GM20000 (cell line): ENCODE results near the gene SMC1A.

Experiments
- DNase-seq: peaks from one replicate; pipeline ENCODE4 v3.0.0; 2012; ENCODE audit warnings: low spot score
- TF ChIP-seq, protein P1 (sequence below): IDR thresholded peaks from 2 replicates; pipeline ENCODE4 v1.5.1; 2012; ENCODE audit warnings: mild to moderate bottlenecking, control low read depth; ENCODE audit errors: extremely low read depth, missing control alignments

Gene SMC1A

DNA sequence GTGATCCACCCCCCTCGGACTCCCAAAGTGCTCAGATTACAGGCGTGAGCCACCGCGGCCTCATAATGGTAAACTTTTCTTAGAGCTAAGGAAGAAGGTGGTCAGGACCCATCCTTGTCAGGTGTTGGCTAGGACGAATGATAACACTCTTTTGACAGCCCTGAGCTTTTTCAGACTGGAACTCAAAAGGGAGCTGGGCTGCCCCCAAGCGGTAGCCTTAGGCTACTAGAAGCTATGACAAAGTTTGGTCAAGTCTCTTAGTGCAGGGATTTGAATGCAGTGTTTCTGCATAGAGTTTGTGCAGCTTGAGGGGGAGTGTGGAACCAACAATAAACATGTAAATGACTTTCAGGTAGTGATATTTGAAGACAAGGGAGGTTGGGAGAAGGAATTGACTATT is 23.5 kb upstream of the SMC1A start:
- DNase-seq = no peak
- TF ChIP-seq, protein P1, sequence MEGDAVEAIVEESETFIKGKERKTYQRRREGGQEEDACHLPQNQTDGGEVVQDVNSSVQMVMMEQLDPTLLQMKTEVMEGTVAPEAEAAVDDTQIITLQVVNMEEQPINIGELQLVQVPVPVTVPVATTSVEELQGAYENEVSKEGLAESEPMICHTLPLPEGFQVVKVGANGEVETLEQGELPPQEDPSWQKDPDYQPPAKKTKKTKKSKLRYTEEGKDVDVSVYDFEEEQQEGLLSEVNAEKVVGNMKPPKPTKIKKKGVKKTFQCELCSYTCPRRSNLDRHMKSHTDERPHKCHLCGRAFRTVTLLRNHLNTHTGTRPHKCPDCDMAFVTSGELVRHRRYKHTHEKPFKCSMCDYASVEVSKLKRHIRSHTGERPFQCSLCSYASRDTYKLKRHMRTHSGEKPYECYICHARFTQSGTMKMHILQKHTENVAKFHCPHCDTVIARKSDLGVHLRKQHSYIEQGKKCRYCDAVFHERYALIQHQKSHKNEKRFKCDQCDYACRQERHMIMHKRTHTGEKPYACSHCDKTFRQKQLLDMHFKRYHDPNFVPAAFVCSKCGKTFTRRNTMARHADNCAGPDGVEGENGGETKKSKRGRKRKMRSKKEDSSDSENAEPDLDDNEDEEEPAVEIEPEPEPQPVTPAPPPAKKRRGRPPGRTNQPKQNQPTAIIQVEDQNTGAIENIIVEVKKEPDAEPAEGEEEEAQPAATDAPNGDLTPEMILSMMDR = peak; percentile 31

DNA sequence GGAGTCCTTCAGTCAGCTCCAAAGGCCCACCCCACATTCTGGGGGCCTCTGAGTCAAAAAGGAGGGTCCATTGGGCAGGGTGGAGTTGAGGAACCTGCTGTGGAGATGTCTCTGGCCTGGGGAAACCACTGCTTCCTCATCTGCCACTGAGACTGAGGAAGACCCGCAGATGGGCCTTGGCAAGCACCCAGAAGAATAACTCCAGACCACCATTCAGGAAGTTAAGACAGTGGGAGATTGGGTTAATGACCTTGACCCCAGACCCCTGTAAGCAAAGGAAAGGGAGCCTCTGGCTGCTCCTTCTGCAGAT is 19.8 kb upstream of the SMC1A start:
- no peak for DNase-seq
- TF ChIP-seq, protein P1 = no peak

GRCh38 chrX:53441531-53442321 is 19.3 kb upstream of the SMC1A start:
- TF ChIP-seq, protein P1 = no peak
- peak; percentile 80 for DNase-seq

- DNase-seq = no peak
- TF ChIP-seq, protein P1 = no peak
These were observed 18.4 kb upstream of the SMC1A start for GRCh38 chrX:53440621-53441517.

DNA sequence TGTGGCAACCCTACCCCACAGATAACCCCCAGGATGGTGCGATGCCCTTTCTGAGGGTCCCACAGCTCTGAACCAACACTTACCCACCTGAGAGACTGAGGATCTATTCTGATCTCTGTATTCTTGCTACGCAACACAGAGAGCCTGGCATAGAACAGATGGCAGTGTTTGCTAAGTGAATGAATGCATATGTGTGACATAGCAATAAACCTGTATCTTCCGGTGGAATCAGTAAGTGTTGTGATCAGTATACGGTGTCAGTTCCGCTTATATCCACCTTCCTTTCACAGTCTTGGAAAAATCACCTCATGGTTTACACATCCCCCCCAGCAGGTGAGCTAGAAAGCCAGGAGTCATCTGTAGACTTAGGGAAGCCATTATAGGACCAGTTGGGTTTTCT is 17.6 kb upstream of the SMC1A start:
- TF ChIP-seq, protein P1 = no peak
- no peak for DNase-seq

- TF ChIP-seq, protein P1 = no peak
- no peak for DNase-seq
These were observed 16.4 kb upstream of the SMC1A start for GRCh38 chrX:53438832-53439230.

GRCh38 chrX:53438174-53438831 is 15.8 kb upstream of the SMC1A start:
- no peak for DNase-seq
- TF ChIP-seq, protein P1 = no peak
